Breast epithelium (tissue), 3 donors: ENCODE data around the gene PRG3.

Experiments
- POLR2A ChIP-seq: fragments of 450-650 bp; IDR thresholded peaks from one replicate; pipeline ENCODE4 v1.6.1; 2016; ENCODE audit warnings: antibody characterized with exemption, mild to moderate bottlenecking, moderate library complexity
- TF ChIP-seq, protein P1 (sequence below), 3 donors: fragments of 450-650 bp; IDR thresholded peaks; one replicate each; pipeline ENCODE4 v1.5.1; 2016 to 2017; ENCODE audit warnings: antibody characterized with exemption in 3 of 3, mild to moderate bottlenecking in 3 of 3, moderate library complexity in 3 of 3

DNA sequence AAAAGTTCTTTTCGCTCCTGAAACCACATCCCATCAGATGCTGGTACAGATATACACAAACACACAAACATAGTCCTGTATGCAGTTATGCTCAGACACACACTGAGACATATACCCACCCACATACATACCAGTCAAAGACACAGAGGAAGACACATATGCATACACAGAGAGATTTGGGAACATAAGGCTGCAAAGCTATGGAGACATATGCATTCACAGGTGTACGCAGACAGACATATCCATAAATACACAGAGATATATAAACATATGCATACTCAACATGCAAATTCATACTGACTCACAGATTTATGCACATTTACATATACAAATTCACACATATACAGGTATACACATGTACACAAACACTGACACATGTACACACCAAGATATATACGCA, 6.0 kb downstream of the PRG3 start:
- TF ChIP-seq, protein P1, sequence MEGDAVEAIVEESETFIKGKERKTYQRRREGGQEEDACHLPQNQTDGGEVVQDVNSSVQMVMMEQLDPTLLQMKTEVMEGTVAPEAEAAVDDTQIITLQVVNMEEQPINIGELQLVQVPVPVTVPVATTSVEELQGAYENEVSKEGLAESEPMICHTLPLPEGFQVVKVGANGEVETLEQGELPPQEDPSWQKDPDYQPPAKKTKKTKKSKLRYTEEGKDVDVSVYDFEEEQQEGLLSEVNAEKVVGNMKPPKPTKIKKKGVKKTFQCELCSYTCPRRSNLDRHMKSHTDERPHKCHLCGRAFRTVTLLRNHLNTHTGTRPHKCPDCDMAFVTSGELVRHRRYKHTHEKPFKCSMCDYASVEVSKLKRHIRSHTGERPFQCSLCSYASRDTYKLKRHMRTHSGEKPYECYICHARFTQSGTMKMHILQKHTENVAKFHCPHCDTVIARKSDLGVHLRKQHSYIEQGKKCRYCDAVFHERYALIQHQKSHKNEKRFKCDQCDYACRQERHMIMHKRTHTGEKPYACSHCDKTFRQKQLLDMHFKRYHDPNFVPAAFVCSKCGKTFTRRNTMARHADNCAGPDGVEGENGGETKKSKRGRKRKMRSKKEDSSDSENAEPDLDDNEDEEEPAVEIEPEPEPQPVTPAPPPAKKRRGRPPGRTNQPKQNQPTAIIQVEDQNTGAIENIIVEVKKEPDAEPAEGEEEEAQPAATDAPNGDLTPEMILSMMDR (IDR thresholded peaks at IDR 0.05): no peak
- no peak for TF ChIP-seq POLR2A
